Kidney (tissue), 22 donors: ENCODE data around the gene CACNB4. TPM values are rescaled to one million over a fixed set of nuclear protein-coding genes. Genes with fewer than 3 reads are reported as not detected.
A peak's percentile ranks its signal among the peaks of the same experiment; 100 is the strongest.

Source experiments
- DNase-seq, 5 donors: peaks; one replicate each; pipeline ENCODE4 v3.0.0-alpha.2; 2013 to 2020
- FAIRE-seq: peaks from 2 replicates; lab custom pipeline; 2012; peaks lifted over from hg19 to GRCh38; lab: Jason Lieb, UNC
- H3K27ac ChIP-seq, 2 donors: one replicate each; pipeline ENCODE4 v1.7.0; 2013; ENCODE audit warnings: low read depth in 2 of 2, low read length in 2 of 2, inconsistent platforms in 1 of 2
- H3K27me3 ChIP-seq: one replicate; pipeline ENCODE4 v1.7.1; 2013; ENCODE audit warnings: low read length, inconsistent platforms; ENCODE audit not compliant: control insufficient read depth, insufficient read depth
- H3K36me3 ChIP-seq, 3 donors: one replicate each; pipeline versions ENCODE4 v1.7.0 to v1.7.1; 2013; ENCODE audit warnings: low read length in 3 of 3, control low read depth in 1 of 3, inconsistent platforms in 1 of 3; ENCODE audit not compliant: insufficient read depth in 3 of 3, control insufficient read depth in 2 of 3
- H3K4me1 ChIP-seq, 3 donors: one replicate each; pipeline versions ENCODE4 v1.7.0 to v1.7.1; 2013; ENCODE audit warnings: low read length in 3 of 3, inconsistent platforms in 1 of 3, low read depth in 1 of 3; ENCODE audit not compliant: control insufficient read depth in 2 of 3, insufficient read depth in 2 of 3
- H3K4me3 ChIP-seq, 3 donors: one replicate each; pipeline versions ENCODE4 v1.7.0 to v1.8.1; 2013; ENCODE audit warnings: low read length in 3 of 3, control low read depth in 1 of 3, inconsistent platforms in 1 of 3
- H3K9ac ChIP-seq, 3 donors: one replicate each; pipeline versions ENCODE4 v1.7.0 to v1.7.1; 2013; ENCODE audit warnings: low read length in 3 of 3, control low read depth in 1 of 3, inconsistent platforms in 1 of 3
- H3K9me3 ChIP-seq, 3 donors: one replicate each; pipeline versions ENCODE4 v1.7.0 to v1.7.1; 2013; ENCODE audit warnings: low read length in 3 of 3, control low read depth in 1 of 3, inconsistent platforms in 1 of 3; ENCODE audit not compliant: control insufficient read depth in 2 of 3, insufficient read depth in 1 of 3
- CTCF ChIP-seq: IDR thresholded peaks from 3 replicates; pipeline ENCODE4 v1.5.1; 2012; ENCODE audit warnings: mild to moderate bottlenecking, moderate library complexity, borderline replicate concordance; ENCODE audit not compliant: insufficient read depth; ENCODE audit errors: extremely low read depth
- intact Hi-C: fragments of 100-400 bp; cut with DNase I; formaldehyde crosslinking; loops from one replicate; pipeline ENCODE4 v1.11.1; 2022
- long read RNA-seq, 10 donors: library from polyadenylated mRNA in 1 of 10; unstranded in 1 of 10; transcript quantifications; one replicate each; pipeline ENCODE4 v2.0.0 and lab custom pipeline, GENCODE V29; 2021 to 2026
- polyA plus RNA-seq: library from polyadenylated mRNA; stranded (reverse); fragments of 350-450 nt; fragmentation: Illumina TruSeq; extraction: RNeasy Lipid Tissue Mini Kit (QIAGEN cat#74804); gene quantifications from one replicate; pipeline ENCODE4 v1.2.3, GENCODE V29; 2014; ENCODE audit warnings: low read depth, low replicate concordance; ENCODE audit not compliant: insufficient read depth
- total RNA-seq: library from RNA; stranded (reverse); fragmentation: NEBNext Ultra II Directional; extraction: Animal tissue kit (Norgen Biotek cat#: 25700); gene quantifications from one replicate; pipeline ENCODE4 v1.2.1, GENCODE V29; 2021
- donor health status: control.
- donor health status: control.
- donor health status: control.
- donor health status: control.
- donor health status: control.
- donor health status: DM: yes; HTN: yes; CAD: no.
- donor health status: Normal renal cell carcinoma (clear cell type).

Gene CACNB4
- 2.2 TPM for total RNA-seq
- polyA plus RNA-seq, result 1.3 TPM
- long read RNA-seq, donor 1, partial matches to known transcripts, result 0 of 1 reads
- long read RNA-seq, donor 1, other reads (novel, unspliced or antisense), result 0 of 1 reads
- long read RNA-seq, donor 2, result 0 reads
- long read RNA-seq, donor 3, full-length matches to known transcripts, result 2 of 2 reads
- long read RNA-seq, donor 3, partial matches to known transcripts, result 0 of 2 reads
- long read RNA-seq, donor 3, other reads (novel, unspliced or antisense), result 0 of 2 reads
- long read RNA-seq, donor 4, full-length matches to known transcripts, result 1 of 1 reads
- long read RNA-seq, donor 4, partial matches to known transcripts, result 0 of 1 reads
- long read RNA-seq, donor 4, other reads (novel, unspliced or antisense), result 0 of 1 reads
- long read RNA-seq, donor 5, full-length matches to known transcripts, result 2 of 2 reads
- long read RNA-seq, donor 5, partial matches to known transcripts, result 0 of 2 reads
- long read RNA-seq, donor 5, other reads (novel, unspliced or antisense), result 0 of 2 reads
- long read RNA-seq, donor 6, full-length matches to known transcripts, result 1 of 1 reads
- long read RNA-seq, donor 6, partial matches to known transcripts, result 0 of 1 reads
- long read RNA-seq, donor 6, other reads (novel, unspliced or antisense), result 0 of 1 reads
- long read RNA-seq, donor 7, partial matches to known transcripts, result 0 of 1 reads
- long read RNA-seq, donor 7, other reads (novel, unspliced or antisense), result 1 of 1 reads
- long read RNA-seq, donor 8, full-length matches to known transcripts, result 4 of 4 reads
- long read RNA-seq, donor 8, partial matches to known transcripts, result 0 of 4 reads
- long read RNA-seq, donor 8, other reads (novel, unspliced or antisense), result 0 of 4 reads
- long read RNA-seq, donor 9, full-length matches to known transcripts, result 2 of 2 reads
- long read RNA-seq, donor 9, partial matches to known transcripts, result 0 of 2 reads
- long read RNA-seq, donor 9, other reads (novel, unspliced or antisense), result 0 of 2 reads
- long read RNA-seq, donor 10, full-length matches to known transcripts, result 2 of 2 reads
- long read RNA-seq, donor 10, partial matches to known transcripts, result 0 of 2 reads
- long read RNA-seq, donor 10, other reads (novel, unspliced or antisense), result 0 of 2 reads

GRCh38 chr2:152098496-152099366, at the start of gene CACNB4:
CACNB4 (minus strand) TSS chr2:152099044.
- no peak for FAIRE-seq
- no peaks in the 10 kb centered on the region for H3K9me3 ChIP-seq
- intact Hi-C loops, result no loop called here
- H3K4me3 ChIP-seq, result peak within 1 kb of the TSS; percentile 63 to 67 (median 66)
- H3K27me3 ChIP-seq, result peaks cover 6% of the 10 kb centered on the region
- peak in 4 of 5 donors; percentile 46 to 74 (median 60) for DNase-seq
- no peaks in the 10 kb centered on the region for H3K36me3 ChIP-seq
- H3K27ac ChIP-seq, result peak within 1 kb of the TSS; percentile 8 to 14
- peak within 1 kb of the TSS; percentile 38 to 45 (median 38) for H3K9ac ChIP-seq
- no peak for TF ChIP-seq CTCF
- H3K4me1 ChIP-seq, result peaks cover 0 to 7% (median 5%) of the 10 kb centered on the region in 3 donors

GRCh38 chr2:152134488-152135280, 35.8 kb upstream of the CACNB4 start:
- H3K9ac ChIP-seq, result peak overlapping the region in 1 of 3 donors; percentile 23
- FAIRE-seq, result no peak

More at GRCh38 chr2:152134488-152135280, 35.8 kb upstream of the CACNB4 start:
- no peak for DNase-seq
- intact Hi-C loops, result no loop called here
- no peak overlapping the region for H3K4me3 ChIP-seq
- H3K27me3 ChIP-seq, result no peaks in the 10 kb centered on the region
- peaks cover 0 to 5% (median 0%) of the 10 kb centered on the region in 3 donors for H3K36me3 ChIP-seq
- H3K4me1 ChIP-seq, result peaks cover 0 to 2% (median 0%) of the 10 kb centered on the region in 3 donors
- no peak for TF ChIP-seq CTCF
- no peak overlapping the region for H3K27ac ChIP-seq
- no peaks in the 10 kb centered on the region for H3K9me3 ChIP-seq
